GM23338 (cell line): Measurements from ENCODE around the gene AXIN1.

Source experiments
- CREB1 ChIP-seq: fragments of 250-450 bp; sonication (Bioruptor Pico); IDR thresholded peaks from 2 replicates; pipeline ENCODE4 v1.5.0; 2020; ENCODE audit warnings: low read depth, mild to moderate bottlenecking, moderate library complexity
- CTCF ChIP-seq, 2 experiments: fragments of 200-600 bp in 1 of 2; sonication (generic) in 1 of 2; conservative IDR thresholded peaks; 2 replicates each; pipeline versions ENCODE4 v1.5.1 to v1.6.1; 2016 to 2017; ENCODE audit warnings: antibody characterized with exemption in 2 of 2, low read depth in 2 of 2, mild to moderate bottlenecking in 2 of 2, moderate library complexity in 1 of 2
- ETS1 ChIP-seq: IDR thresholded peaks from 2 replicates; pipeline ENCODE4 v1.6.1; 2016; ENCODE audit warnings: antibody characterized with exemption
- EZH2 ChIP-seq: fragments of 200-600 bp; sonication (generic); IDR thresholded peaks from one replicate; pipeline ENCODE4 v1.8.0; 2017; ENCODE audit warnings: antibody characterized with exemption, mild to moderate bottlenecking, low read depth; ENCODE audit not compliant: unreplicated experiment
- EZH2phosphoT487 ChIP-seq: fragments of 200-600 bp; sonication (generic); IDR thresholded peaks from one replicate; pipeline ENCODE4 v1.8.1; 2018; ENCODE audit warnings: antibody characterized with exemption; ENCODE audit not compliant: unreplicated experiment
- JUNB ChIP-seq: IDR thresholded peaks from one replicate; pipeline ENCODE4 v1.6.1; 2016; ENCODE audit warnings: antibody characterized with exemption; ENCODE audit not compliant: unreplicated experiment
- NANOG ChIP-seq: IDR thresholded peaks from 2 replicates; pipeline ENCODE4 v1.6.1; 2016; ENCODE audit warnings: antibody characterized with exemption, borderline replicate concordance
- POLR2AphosphoS5 ChIP-seq: IDR thresholded peaks from 2 replicates; pipeline ENCODE4 v1.6.1; 2016; ENCODE audit warnings: antibody characterized with exemption, low read depth
- REST ChIP-seq: IDR thresholded peaks from one replicate; pipeline ENCODE4 v1.6.1; 2018; ENCODE audit warnings: antibody characterized with exemption; ENCODE audit not compliant: unreplicated experiment
- STAT1 ChIP-seq: IDR thresholded peaks from one replicate; pipeline ENCODE4 v1.6.1; 2016; ENCODE audit warnings: antibody characterized with exemption; ENCODE audit not compliant: unreplicated experiment
- ZNF114 ChIP-seq: fragments of 250-450 bp; sonication (Bioruptor Pico); IDR thresholded peaks from 2 replicates; pipeline ENCODE4 v1.5.0; 2020; ENCODE audit warnings: mild to moderate bottlenecking, moderate library complexity
- ZNF331 ChIP-seq: fragments of 250-450 bp; sonication (Bioruptor Pico); IDR thresholded peaks from 2 replicates; pipeline ENCODE4 v1.5.0; 2020; ENCODE audit warnings: low read depth, mild to moderate bottlenecking, moderate library complexity
- ZNF462 ChIP-seq: fragments of 250-450 bp; sonication (Bioruptor Pico); IDR thresholded peaks from 2 replicates; pipeline ENCODE4 v1.5.0; 2020; ENCODE audit warnings: mild to moderate bottlenecking, moderate library complexity

GRCh38 chr16:311725-312124 lies 40.8 kb downstream of the AXIN1 start:
- TF ChIP-seq STAT1, result no peak
- no peak for TF ChIP-seq POLR2AphosphoS5
- TF ChIP-seq CTCF (conservative IDR thresholded peaks at IDR 0.05; ENCODE audit: low read depth in 2 of 2), result no peak
- TF ChIP-seq REST, result no peak
- no peak for TF ChIP-seq EZH2
- TF ChIP-seq NANOG, result no peak
- no peak for TF ChIP-seq CREB1 (CRISPR knock-in tag)
- no peak for TF ChIP-seq EZH2phosphoT487
- no peak for TF ChIP-seq JUNB
- no peak for TF ChIP-seq ETS1
- no peak for TF ChIP-seq ZNF331 (CRISPR knock-in tag)
- no peak for TF ChIP-seq ZNF114 (CRISPR knock-in tag)
- TF ChIP-seq ZNF462 (CRISPR knock-in tag), result no peak
